Mucosa of rectum (tissue), 2 donors: ENCODE data around the gene SMDT1.
A peak's percentile ranks its signal among the peaks of the same experiment; 100 is the strongest.

Experiments
- H3K27ac ChIP-seq, 2 donors: one replicate each; pipeline ENCODE4 v1.7.0; 2013; ENCODE audit warnings: inconsistent platforms in 2 of 2, low read depth in 2 of 2, low read length in 2 of 2
- H3K27me3 ChIP-seq, 2 donors: one replicate each; pipeline ENCODE4 v1.7.0; 2013; ENCODE audit warnings: low read length in 2 of 2; ENCODE audit not compliant: control insufficient read depth in 2 of 2, insufficient read depth in 2 of 2
- H3K36me3 ChIP-seq, 2 donors: one replicate each; pipeline ENCODE4 v1.7.0; 2013; ENCODE audit warnings: low read length in 2 of 2; ENCODE audit not compliant: control insufficient read depth in 2 of 2, insufficient read depth in 2 of 2
- H3K4me1 ChIP-seq, 2 donors: one replicate each; pipeline ENCODE4 v1.7.0; 2013; ENCODE audit warnings: low read length in 2 of 2, mild to moderate bottlenecking in 1 of 2; ENCODE audit not compliant: control insufficient read depth in 2 of 2, insufficient read depth in 2 of 2
- H3K4me3 ChIP-seq, 2 donors: one replicate each; pipeline ENCODE4 v1.7.0; 2013; ENCODE audit warnings: low read length in 2 of 2
- H3K9ac ChIP-seq, 2 donors: one replicate each; pipeline ENCODE4 v1.7.0; 2013; ENCODE audit warnings: low read length in 2 of 2, low read depth in 1 of 2, mild to moderate bottlenecking in 1 of 2
- H3K9me3 ChIP-seq, 2 donors: one replicate each; pipeline ENCODE4 v1.7.0; 2013; ENCODE audit warnings: low read length in 2 of 2; ENCODE audit not compliant: control insufficient read depth in 2 of 2
- donor health status: healthy.
- donor health status: Normal muscosa, but diverticular disease.

Gene SMDT1

DNA sequence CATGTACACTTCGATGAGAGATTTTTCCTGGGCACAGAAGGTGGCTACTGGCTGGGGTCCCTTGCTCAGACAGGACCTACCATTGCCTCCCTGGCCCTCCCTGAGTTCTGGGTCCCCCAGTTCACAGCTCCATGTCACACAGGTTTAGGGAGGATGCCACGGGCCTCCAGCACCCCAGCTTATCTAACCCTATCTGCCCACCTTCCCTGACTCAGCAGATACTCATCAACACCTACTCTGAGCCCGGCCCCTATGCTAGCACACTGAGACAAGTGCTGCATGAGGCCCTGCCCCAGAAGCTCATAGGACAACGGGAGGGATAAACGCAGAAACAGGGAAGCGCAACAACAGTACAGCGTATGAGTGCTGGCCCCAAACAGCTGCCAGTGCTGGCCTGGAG lies 18.5 kb upstream of the SMDT1 start:
- Histone ChIP-seq H3K9ac (no peak overlapping the region), H3K9me3 (no peaks in the 10 kb centered on the region), H3K4me3 (no peak overlapping the region), H3K27me3 (no peaks in the 10 kb centered on the region), H3K4me1 (no peaks in the 10 kb centered on the region), H3K27ac (no peak overlapping the region), H3K36me3 (peaks cover 31 to 52% of the 10 kb centered on the region in 2 donors)

DNA sequence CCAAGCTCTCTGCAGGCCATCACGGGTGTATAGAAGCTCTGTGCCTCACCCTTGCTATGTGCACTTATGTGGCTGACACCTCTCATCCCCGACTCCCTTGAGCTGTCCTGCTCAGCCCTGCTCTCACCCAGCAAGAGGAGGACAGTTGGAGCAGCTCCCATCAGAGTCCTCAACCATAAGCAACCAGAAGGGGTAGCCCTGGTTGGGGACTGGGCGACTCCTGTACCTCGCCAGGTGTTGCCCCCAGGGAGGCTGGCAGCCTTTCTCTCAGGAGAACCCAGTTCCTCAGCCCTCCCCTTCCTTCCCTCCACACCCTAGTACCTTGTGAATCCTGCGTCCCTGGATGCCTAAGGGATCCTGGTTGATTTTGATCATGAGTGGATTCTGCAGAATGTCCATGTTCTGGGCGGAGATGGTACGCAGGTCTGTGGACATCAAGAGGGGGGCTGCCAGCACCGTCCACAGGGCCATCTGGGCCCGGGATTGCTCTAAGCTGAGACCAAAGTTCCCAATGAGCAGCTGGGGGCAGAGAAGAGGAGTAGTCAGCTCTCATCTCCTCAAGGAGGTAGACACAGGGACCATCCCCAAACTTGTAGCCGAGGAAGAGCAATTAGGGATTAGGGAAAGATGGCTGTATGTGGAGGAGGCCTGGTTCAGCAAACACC lies 16.9 kb upstream of the SMDT1 start:
- H3K9ac ChIP-seq, result no peak overlapping the region
- H3K27ac ChIP-seq, result no peak overlapping the region
- no peaks in the 10 kb centered on the region for H3K27me3 ChIP-seq
- H3K4me1 ChIP-seq, result no peaks in the 10 kb centered on the region
- H3K36me3 ChIP-seq, result peaks cover 44 to 66% of the 10 kb centered on the region in 2 donors
- no peaks in the 10 kb centered on the region for H3K9me3 ChIP-seq
- no peak overlapping the region for H3K4me3 ChIP-seq

DNA sequence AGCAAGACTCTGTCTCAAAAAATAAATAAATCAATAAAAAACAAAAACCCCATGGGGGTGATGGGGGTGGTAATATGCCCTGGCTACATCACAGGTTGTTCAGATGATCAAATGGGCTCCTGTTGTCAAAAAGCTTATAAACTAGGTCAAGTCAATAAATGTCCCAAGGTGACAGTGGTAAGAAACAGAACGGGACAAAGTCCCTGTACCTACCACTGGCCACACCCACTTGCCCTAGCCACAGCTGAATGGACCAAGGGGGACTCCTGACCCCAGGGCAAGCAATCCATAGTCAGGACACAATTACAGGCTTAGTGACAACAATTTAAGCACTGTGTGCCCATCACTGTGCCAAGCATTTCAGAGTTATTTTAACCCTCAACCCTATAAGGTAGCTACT lies 14.9 kb upstream of the SMDT1 start:
- peaks cover 1 to 2% of the 10 kb centered on the region in 2 donors for H3K4me1 ChIP-seq
- H3K27me3 ChIP-seq, result no peaks in the 10 kb centered on the region
- H3K27ac ChIP-seq, result peak overlapping the region in 1 of 2 donors; percentile 7
- peaks cover 43 to 55% of the 10 kb centered on the region in 2 donors for H3K36me3 ChIP-seq
- H3K9ac ChIP-seq, result no peak overlapping the region
- no peak overlapping the region for H3K4me3 ChIP-seq
- H3K9me3 ChIP-seq, result no peaks in the 10 kb centered on the region

GRCh38 chr22:42065438-42066125 lies 13.9 kb upstream of the SMDT1 start:
- Histone ChIP-seq H3K27ac (no peak overlapping the region), H3K36me3 (peaks cover 34 to 45% of the 10 kb centered on the region in 2 donors)

GRCh38 chr22:42066126-42066761 lies 13.3 kb upstream of the SMDT1 start:
- H3K9ac ChIP-seq, result no peak overlapping the region
- no peaks in the 10 kb centered on the region for H3K9me3 ChIP-seq
- H3K27me3 ChIP-seq, result no peaks in the 10 kb centered on the region
- peaks cover 12 to 14% of the 10 kb centered on the region in 2 donors for H3K4me1 ChIP-seq
- H3K27ac ChIP-seq, result no peak overlapping the region
- H3K4me3 ChIP-seq, result no peak overlapping the region
- peaks cover 28 to 39% of the 10 kb centered on the region in 2 donors for H3K36me3 ChIP-seq

More at GRCh38 chr22:42065438-42066125, 13.9 kb upstream of the SMDT1 start:
- Histone ChIP-seq H3K9me3 (no peaks in the 10 kb centered on the region), H3K4me3 (no peak overlapping the region), H3K4me1 (peaks cover 8 to 9% of the 10 kb centered on the region in 2 donors), H3K27me3 (no peaks in the 10 kb centered on the region), H3K9ac (no peak overlapping the region)

GRCh38 chr22:42066937-42067336 lies 12.6 kb upstream of the SMDT1 start:
- Histone ChIP-seq H3K36me3 (peaks cover 27 to 35% of the 10 kb centered on the region in 2 donors), H3K9ac (no peak overlapping the region)

DNA sequence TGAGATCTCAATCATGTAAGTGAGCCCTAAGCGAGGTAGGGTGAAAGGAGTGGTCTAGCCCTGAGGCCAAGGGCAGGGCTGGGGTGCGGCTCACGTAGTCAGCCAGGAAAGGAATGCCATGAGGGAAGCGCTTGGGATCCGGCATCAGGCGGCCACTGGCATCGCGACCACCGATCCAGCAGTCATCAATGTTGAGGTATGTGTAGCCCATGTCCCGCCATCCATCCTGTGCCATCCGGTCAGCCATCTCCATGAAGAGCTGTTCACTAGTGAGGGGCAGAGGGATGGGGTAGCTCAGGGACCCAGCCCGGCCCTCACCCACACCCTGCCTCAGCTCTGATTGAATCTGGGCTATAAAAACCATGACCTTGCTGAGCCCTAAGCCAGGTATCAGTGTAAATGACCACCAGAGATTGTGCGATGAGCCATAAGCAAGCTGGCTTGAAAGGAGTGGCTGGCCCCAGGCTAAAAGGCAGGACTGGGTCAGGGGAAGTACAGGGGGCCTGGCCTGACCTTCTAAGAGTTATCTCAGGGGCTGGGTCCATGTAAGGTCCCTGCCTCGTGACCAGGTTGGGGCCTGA lies 11.7 kb upstream of the SMDT1 start:
- Histone ChIP-seq H3K36me3 (peaks cover 22 to 28% of the 10 kb centered on the region in 2 donors), H3K4me3 (no peak overlapping the region), H3K27ac (no peak overlapping the region)

More at GRCh38 chr22:42066937-42067336, 12.6 kb upstream of the SMDT1 start:
- H3K4me1 ChIP-seq, result peaks cover 14 to 16% of the 10 kb centered on the region in 2 donors
- H3K4me3 ChIP-seq, result no peak overlapping the region
- no peak overlapping the region for H3K27ac ChIP-seq
- no peaks in the 10 kb centered on the region for H3K27me3 ChIP-seq
- no peaks in the 10 kb centered on the region for H3K9me3 ChIP-seq

DNA sequence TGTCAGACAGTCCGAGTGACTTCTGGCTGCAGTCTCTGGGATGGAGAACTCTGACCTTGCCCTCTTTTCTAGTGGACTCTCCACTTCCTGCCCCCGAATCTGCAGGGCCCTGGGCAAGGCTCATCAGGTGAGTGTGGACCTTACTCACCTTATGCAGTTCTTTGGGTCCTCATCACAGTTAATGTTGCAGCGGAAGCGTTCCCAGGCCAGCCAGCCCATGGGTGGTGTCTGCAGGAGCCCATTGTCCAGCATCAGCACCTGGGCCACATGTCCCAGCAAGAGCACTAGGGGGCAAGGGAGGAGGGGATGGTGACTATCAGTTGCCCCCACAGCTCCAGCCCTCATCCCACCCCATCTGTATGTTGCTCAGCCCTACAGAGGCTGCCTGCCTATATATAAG lies 11.2 kb upstream of the SMDT1 start:
- peaks cover 21 to 25% of the 10 kb centered on the region in 2 donors for H3K36me3 ChIP-seq
- peaks cover 15 to 16% of the 10 kb centered on the region in 2 donors for H3K4me1 ChIP-seq

More for the DNA sequence above, 11.7 kb upstream of the SMDT1 start:
- Histone ChIP-seq H3K9me3 (no peaks in the 10 kb centered on the region), H3K4me1 (peaks cover 14 to 16% of the 10 kb centered on the region in 2 donors), H3K9ac (no peak overlapping the region), H3K27me3 (no peaks in the 10 kb centered on the region)

DNA sequence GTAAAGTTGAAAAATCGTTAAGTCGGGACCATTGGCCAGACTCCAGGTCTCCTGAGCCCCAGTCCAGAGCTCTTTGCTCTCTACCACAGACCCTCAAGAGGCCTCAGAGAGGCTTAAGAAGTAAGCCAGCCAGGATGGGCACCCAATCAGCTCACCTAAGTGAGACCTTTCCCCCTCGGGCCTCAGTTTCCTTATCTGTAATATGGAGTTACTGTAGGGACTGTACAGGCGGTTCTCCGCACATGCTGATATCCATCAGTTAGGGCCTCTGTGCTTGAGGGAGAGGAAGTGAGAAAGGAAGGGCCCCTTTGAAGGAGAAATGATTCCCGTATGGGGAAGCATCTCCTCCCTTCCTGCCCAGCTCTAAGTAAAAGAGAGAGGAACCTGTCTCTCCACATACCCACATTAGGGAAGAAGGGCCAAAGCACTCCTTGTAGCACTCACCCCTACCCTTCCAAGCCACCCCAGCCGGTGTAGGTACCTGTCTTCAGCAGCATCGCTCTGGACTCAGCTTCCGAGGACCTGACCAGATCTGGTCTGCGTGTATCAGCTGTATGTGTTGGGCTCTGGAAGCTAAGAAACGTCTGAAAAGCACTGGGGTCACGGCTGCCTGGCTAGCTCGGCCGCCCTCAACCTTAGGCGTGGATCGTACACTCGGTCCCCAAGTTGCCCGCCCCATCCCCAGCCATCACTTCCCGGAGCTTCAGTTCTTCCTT lies 9.5 kb upstream of the SMDT1 start:
- Histone ChIP-seq H3K27ac (peak overlapping the region; percentile 91 to 95), H3K4me1 (peaks cover 25 to 26% of the 10 kb centered on the region in 2 donors), H3K9me3 (no peaks in the 10 kb centered on the region), H3K4me3 (peak overlapping the region; percentile 73 to 90), H3K27me3 (no peaks in the 10 kb centered on the region), H3K36me3 (peaks cover 21 to 25% of the 10 kb centered on the region in 2 donors), H3K9ac (peak overlapping the region; percentile 73 to 86)

More for the DNA sequence above, 11.2 kb upstream of the SMDT1 start:
- no peak overlapping the region for H3K4me3 ChIP-seq
- no peak overlapping the region for H3K27ac ChIP-seq
- H3K9ac ChIP-seq, result no peak overlapping the region
- H3K9me3 ChIP-seq, result no peaks in the 10 kb centered on the region
- no peaks in the 10 kb centered on the region for H3K27me3 ChIP-seq
